HG03175 (cell line): ENCODE results near the gene SPDYE3.
"Not testable (repeated sequence)": the region's sequence is repeated elsewhere in the genome, so short reads cannot be mapped to it uniquely, and the experiment has no call there.

Source experiments
- ATAC-seq: cut with Tn5 transposase; IDR thresholded peaks from one replicate; pipeline ENCODE4 v1.9.1; 2021; ENCODE audit warnings: mild to moderate bottlenecking, moderate library complexity; ENCODE audit not compliant: unreplicated experiment

SPDYE3 gene

DNA sequence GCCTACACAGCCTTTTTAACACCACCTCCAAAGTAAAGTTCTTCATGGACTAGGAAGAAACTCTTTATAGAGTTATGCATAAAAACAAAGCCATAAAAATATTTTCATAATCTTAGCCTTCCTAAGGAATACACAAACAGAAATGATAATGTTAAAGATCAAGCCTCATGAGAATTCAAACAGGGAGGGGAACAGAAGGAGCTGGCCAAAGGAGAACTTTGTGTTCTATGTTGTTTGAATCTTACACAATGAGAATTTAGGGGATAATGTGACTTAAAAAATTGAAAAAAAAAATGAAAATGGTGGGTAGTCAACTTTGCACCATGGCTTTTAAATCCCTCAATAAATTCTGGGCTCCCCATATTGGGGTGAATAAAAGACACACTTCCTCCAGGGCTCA, 41.3 kb downstream of the SPDYE3 start:
- ATAC-seq: no peak

DNA sequence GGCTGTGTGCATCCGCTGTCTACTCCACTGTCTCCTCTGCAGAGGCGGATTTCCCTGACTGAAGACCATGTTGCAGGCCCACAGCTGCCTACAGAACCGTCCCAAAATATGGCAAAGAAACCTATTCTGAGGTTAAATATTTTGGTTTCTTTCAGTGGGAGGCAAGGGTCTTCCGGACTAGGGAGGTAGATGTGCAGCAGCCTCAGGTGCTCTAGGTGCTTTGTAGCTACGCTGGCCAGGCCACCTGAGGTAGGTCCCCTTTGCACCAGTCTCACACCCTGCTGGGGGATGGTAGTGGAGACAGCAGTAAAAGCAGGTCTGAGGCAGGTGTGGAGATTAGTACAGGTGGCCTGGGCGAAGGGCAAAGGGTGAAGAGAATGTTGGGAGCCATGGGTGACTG, 42.3 kb downstream of the SPDYE3 start:
- no peak for ATAC-seq

DNA sequence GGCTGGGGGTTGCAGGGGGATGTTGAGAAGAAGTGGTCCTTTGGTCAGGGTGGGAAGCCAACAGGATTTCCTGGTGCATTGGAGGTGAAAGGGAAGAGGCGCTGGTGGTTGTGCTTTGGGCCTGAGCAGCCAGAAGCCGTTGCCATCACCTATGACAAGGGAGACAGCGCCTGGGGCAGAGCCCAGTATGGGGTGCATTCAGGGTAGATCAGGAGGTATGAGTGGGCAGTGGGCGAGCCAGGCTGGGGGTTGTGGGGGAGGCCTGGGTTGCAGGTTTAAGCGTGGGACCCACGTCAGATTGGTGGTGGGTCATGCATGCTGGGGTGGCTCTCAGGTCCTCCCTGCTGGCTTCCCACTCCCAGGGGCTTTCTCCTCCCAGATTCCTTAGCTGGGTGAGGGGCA, 44.2 kb downstream of the SPDYE3 start:
- no peak for ATAC-seq

DNA sequence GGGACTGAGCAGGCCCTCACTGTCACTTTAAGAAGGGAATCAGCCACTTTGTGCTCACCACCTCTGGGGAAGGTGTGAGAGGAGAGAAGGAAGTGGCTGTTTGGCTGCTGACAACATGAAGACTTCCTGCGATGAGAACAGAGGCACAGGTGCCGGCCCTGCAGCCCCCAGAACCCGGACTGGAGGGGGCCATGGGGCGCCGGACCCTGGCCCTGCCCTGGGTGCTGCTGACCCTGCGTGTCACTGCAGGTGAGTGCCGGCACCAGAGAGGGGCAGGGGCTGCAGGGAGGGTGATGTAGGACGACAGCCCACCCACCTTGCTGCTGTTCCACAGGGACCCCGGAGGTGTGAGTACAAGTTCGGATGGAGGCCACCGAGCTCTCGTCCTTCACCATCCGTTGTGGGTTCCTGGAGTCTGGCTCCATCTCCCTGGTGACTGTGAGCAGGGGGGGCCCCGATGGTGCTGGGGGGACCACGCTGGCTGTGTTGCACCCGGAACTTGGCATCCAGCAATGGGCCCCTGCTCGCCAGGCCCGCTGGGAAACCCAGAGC, 44.8 kb downstream of the SPDYE3 start:
- not testable (repeated sequence) for ATAC-seq

DNA sequence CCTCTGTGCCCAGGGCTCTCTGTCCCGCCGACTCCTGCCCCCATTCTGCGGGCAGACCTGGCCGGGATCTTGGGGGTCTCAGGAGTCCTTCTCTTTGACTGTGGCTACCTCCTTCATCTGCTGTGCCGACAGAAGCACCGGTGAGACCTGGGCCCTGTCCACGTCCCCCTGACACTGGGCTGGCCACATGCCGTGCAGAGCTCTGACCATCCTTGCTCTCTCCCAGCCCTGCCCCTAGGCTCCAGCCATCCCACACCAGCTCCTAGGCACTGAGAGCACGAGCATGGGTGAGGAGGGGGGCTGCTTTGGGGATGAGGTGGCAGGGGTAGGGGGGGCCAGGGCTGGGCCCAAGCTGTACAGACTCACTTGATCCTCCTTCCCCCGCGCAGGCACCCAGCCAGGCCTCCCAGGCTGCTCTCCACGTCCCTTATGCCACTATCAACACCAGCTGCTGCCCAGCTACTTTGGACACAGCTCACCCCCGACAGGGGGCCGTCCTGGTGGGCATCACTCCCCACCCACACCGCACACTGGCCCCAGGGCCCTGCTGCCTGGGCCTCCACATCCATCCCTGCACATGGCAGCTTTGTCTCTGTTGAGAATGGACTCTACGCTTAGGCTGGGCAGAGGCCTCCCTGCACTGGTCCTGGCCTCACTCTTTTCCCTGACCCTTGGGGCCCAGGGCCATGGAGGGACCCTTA, 45.6 kb downstream of the SPDYE3 start:
- ATAC-seq: no peak

DNA sequence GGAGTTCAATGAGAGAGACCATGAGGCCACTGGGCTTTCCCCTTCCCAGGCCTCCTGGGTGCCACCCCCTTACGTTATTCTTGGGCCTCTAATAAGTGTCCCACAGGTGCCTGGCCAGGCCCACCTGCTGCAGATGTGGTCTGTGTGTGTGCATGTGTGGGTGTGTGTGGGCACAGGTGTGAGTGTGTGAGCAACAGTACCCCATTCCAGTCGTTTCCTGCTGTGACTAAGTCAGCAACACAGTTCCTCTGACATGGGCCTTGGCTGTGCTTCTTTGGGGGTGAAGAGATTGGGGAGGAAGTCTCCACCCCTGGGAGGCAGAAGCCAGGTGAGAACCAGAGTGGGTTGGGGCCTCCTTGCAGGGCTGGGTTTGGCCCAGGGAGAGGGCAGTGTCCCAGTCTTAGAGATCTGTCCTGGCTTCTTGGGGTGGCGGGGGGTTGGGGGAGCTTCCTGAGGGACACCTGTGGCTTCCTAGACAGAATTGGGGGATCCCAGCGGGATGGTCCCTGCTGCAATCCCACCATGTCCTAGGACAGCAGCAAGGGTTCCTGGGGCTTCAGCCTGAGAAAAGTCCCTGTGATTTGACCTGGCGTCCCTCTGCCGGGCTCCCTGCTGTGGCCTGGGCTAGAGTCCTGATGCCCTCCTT, 46.3 kb downstream of the SPDYE3 start:
- no peak for ATAC-seq

DNA sequence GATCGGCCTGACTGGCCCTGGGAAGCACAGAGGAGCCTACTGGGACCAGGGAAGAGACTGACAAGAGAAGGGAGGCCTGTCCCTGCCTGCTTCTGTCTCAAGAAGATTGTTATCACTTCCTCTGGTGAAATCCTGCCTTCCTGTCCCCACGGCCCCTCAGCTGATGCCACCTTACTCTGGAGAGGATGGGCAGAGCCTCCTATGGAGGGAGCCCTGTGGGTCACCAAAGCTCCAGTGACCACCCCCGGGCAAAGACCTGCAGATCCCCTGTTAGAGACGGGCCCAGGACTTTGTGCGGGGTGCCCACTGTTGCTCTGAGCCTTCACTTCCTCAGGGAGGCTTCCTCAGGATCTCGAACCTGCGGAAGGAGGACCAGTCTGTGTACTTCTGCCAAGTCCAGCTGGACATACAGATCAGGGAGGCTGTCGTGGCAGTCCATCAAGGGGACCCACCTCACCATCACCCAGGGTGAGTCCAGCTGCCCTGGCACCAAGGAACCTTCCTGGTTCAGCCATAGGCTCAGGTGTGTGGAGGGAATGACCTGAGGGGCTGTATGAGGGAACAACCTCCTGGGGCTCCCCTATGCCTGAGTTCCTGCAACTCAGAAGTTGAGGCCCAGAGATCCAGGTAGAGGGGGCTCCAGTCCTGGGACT, 49.0 kb downstream of the SPDYE3 start:
- ATAC-seq: no peak

DNA sequence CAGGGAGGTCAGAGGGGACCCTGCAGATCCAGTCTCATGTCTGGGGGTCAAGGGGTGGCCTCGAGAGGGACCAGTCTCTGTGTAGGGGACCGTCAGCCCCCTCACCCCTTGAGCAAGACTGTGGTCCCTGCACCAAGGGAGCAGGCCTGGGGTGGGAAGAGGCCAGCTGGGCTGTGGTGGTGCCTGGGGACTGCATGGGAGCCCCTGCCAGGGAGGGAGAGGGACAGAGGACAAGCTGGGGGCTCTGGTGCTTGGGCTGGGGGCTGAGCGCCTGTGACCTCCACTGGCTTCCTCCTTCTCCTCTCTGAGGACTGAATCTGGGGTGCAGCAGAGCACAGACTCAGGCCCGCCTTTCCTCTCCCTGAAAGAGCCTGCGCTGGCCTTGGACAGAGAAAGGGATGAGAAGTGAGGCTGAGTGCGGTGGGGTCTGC, 49.6 kb downstream of the SPDYE3 start:
- no peak for ATAC-seq

DNA sequence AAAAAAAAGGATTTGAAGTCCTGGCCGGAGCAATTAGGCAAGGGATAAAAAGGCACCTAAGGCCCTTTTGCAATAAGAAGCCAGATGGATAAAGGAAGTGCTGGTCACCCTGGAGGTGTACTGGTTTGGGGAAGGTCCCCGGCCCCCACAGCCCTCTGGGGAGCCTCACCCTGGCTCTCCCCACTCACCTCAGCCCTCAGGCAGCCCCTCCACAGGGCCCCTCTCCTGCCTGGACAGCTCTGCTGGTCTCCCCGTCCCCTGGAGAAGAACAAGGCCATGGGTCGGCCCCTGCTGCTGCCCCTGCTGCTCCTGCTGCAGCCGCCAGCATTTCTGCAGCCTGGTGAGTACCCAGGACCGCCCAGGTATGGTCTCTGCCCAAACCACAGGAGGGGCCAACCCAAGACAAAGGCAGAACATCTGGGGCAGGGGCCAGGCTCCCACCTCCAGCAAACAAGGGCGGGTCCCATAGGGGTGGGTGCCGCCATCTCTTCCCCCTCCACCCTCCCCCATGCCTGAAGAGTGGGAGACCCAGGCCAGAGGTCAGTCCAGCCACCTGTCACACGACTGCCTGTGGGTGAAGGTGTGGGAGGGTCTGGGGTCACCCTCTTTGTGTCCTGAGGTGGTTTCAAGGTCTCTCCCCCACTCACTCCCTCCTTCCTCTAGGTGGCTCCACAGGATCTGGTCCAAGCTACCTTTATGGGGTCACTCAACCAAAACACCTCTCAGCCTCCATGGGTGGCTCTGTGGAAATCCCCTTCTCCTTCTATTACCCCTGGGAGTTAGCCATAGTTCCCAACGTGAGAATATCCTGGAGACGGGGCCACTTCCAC, 50.7 kb downstream of the SPDYE3 start, which contains the start of gene PILRB:
Gene PILRB (plus strand): TSS at position 91 of the 830 bp plus-strand sequence. CDS start 186 bp downstream, at position 277.
- ATAC-seq: no peak

DNA sequence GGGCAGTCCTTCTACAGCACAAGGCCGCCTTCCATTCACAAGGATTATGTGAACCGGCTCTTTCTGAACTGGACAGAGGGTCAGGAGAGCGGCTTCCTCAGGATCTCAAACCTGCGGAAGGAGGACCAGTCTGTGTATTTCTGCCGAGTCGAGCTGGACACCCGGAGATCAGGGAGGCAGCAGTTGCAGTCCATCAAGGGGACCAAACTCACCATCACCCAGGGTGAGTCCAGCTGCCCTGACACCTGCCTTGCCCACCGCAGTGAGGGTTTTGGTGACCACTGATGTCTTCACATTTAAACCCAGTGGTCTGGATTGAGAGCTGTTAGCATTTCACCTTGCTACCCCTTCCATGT, 51.3 kb downstream of the SPDYE3 start:
- ATAC-seq: no peak

DNA sequence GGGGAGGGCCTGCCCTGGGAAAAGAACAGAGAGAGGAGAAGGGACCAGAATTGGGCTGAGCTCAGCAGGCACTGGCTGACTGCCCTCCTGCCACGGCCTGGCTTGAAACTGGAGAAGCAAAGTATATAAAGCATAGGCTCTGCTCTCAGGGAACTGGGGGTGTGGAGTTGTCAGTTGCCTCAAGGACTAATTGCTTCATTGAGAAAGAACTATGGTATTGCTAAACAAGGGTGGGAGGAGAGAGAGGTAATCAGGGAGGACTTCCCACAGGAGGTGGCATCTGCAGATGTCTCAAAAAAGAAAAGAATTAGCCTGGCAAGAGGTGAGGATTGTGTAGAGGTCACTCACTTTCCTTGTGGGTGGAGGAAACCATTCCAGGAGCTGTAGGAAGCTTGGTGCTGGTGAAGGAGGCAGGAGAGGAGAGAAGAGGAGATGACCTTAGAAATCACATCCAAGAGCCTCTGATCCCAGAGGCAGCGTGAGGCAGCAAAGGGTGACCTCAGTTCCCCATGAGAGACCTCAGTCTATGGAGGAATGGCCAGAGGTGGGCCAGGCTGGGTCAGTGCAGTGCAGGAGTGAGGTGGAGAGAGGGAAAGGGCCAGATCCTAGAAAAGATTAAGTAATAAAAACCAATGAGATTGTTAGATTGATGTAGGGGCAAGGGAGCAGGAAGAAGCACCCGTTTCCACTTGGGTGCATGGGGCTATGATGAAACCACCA, 52.8 kb downstream of the SPDYE3 start:
- ATAC-seq: no peak

DNA sequence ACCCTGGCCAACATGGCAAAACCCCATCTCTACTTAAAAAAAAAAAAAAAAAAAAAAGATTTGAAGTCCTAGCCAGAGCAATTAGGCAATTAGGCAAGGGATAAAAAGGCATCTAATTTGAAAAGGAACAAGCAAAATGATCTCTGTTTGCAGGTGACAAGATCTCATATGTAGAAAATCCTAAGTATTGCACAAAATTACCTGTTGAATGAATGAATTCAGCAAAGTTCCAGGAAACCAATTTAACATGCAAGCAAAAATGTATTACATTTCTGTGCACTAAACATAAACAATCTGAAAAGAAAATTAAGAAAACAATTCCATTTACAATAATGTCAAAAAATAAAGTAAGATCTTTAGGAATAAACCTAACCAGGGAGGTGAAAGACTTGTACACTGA, 55.6 kb downstream of the SPDYE3 start:
- ATAC-seq: no peak

DNA sequence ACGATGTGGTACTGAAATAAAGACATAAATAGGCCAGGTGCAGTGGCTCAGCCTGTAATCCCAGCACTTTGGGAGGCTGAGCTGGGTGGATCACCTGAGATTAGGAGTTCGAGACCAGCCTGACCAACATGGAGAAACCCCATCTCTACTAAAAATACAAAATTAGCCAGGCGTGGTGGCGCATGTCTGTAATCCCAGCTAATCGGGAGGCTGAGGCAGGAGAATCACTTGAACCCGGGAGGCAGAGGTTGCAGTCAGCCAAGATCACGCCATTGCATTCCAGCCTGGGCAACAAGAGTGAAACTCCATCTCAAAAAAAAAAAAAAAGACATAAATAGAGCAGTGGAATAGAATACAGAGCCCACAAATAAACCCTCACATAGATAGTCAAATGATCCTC, 56.3 kb downstream of the SPDYE3 start:
- not testable (repeated sequence) for ATAC-seq

DNA sequence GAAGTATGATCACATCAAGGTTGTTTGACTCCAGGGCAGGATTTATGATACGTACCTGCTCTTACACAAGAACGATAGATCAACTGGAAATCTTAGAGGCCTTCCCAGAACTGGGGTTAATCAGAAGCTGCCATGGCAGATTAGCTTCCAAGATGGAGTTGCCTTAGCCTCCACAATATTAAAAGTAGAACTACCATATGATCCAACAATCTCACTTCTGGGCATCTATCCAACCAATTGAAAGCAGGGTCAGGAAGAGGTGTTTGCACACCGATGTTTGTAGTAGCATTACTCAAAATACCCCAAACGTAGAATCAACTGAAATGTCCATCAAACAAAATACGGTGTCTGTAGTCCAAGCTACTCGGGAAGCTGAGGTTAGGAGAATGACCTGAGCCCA, 57.0 kb downstream of the SPDYE3 start:
- no peak for ATAC-seq

DNA sequence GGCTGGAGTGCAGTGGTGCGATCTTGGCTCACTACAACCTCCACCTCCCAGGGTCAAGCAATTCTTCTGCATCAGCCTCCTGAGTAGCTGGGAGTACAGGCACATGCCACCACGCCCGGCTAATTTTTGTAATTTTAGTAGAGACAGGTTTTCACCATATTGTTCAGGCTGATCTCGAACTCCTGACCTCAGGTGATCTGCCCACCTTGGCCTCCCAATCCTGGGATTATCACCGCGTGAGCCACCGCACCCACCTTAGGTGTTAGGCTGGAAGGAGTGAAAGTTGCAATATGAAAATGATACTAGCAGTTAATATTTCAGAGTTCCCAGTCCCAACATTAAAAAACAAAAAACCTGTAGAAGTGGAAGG, 58.5 kb downstream of the SPDYE3 start:
- not testable (repeated sequence) for ATAC-seq

DNA sequence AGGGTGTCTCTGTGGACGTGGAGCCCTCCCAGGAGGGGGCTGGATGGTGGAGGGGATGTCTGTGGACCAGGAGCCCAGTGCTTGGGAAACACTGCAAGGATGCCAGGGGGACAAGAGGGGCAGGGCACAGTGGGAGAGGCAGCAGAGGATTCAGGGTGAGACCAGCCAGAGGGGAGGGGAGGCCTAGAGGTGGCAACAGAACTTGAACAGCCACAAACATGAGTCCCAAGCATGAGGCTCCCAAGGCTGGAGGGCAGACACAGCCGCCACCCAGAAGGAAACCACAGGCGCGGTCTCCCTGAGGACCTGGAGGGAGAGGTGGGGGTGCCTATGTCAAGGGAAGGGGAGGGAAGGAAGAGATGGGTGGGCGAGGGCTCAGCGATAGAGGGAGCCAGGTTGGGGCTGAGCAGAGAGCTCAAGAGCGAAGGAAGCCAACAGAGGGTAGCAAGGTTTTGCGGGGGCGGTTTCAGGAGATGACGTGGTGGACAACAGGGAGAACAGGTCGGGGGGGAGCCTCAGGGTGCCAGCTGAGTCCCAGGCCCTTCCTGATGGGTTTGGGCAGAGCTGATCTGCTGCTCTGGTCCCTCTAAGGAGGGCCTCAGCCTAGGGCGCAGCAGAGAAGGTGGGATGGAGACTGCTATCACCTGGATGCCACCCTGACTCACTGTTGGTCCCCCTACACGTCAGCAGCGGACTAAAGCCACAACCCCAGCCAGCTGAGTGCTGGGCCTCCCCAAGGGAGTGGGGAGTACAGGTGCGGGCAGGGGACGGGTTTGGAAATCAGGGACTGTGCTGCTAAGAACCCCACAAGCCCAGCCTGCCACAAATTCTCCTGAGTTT, 59.1 kb downstream of the SPDYE3 start:
- ATAC-seq: no peak

DNA sequence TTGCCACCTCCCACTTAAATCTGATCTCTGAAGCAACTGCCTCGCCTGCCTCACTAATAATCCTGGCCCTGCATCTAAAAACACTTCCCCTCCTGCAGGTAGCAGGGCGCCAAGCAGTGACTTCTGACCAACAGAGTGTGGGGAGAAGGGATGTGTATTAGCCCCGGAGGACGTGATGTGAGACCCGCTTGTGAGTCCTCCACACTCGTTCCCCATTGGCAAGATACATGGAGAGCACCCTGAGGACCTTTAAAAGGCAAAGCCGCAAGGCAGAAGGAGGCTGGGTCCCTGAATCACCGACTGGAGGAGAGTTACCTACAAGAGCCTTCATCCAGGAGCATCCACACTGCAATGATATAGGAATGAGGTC, 59.7 kb downstream of the SPDYE3 start:
- ATAC-seq: no peak

DNA sequence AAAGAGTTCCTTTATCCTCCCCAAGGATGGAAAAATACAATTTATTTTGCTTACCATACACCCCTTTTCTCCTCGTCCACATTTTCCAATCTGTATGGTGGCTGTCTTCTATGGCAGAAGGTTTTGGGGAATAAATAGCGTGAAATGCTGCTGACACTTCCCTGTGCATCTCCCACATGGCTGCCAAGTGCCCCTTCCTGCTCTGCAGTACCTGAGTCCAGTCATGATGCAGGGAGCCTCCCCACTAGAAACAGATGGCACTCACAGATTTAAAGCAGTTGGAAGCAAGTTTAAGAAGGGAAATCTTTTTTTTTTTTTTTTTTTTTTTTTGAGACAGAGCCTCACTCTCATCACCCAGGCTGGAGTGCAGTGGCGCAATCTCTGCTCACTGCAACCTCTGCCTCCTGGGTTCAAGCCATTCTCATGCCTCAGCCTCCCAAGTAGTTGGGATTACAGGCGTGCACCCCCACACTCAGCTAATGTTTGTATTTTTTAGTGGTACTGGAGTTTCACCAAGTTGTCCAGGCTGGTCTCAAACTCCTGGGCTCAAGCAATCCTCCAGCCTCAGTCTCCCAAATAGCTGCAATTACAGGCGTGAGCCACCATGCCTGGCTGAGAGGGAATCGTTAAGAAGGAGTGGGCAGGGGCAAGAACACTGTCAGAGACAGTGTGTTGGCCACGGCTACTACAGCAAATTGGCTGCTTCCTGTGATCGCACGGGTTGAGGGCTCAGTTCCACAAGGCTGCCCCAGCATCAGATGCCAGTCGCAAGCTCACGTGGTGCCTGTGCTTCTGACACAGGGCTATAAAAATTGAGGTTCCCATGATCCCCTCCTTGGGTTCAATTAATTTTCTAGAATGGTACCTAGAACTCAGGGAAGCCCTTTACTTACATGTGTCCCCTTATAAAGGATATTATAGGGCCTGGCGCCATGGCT, 60.4 kb downstream of the SPDYE3 start:
- ATAC-seq: no peak
